SIG-M5 treated with dmso at 0.1 percent for 504 hours (cell line): ENCODE data around the gene MRRF.
A peak's percentile ranks its signal among the peaks of the same experiment; 100 is the strongest.
"Not testable (repeated sequence)": the region's sequence is repeated elsewhere in the genome, so short reads cannot be mapped to it uniquely, and the experiment has no call there.

ENCODE experiments used
- DNase-seq: peaks from one replicate; lab custom pipeline; 2025; ENCODE audit not compliant: unreplicated experiment; lab: John Stamatoyannopoulos, UW

Gene MRRF

DNA sequence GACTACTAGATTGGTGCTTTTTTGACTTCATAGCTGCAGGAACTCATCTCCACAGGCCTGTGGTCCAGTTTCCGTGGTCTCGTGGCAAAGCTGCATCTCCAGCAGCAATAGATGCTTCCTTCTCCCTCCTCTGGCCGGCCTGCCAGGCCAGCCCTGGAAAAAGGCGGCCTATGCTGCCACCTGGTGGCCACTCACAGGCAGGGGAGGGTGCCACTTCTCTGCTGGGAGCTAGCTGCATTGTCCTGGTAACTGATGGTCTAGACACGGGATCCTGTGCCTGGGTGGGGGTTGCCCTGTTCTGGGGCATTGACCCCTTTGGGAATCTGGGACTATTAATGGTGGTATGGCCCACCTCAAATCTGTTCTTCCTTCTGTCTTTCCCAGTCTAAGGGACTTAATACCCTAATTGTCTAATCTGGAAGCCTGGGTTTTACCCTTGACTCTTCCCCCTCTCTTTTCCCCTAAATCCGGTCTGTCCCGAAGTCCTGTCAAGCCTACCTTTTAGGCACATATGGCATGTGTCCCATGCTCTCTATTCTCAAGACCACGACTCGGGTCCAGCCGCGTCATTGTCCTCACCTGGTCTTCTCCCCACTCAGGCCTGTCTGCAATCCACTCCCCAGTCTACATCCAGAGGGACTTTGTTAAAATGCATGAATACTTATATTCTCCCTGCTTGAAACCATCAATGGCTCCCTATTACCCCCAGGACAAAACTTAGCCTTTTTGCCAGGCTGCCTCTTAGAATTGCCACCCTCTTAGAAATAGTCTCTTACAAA is 86.1 kb downstream of the MRRF start:
- DNase-seq: peak; percentile 56

DNA sequence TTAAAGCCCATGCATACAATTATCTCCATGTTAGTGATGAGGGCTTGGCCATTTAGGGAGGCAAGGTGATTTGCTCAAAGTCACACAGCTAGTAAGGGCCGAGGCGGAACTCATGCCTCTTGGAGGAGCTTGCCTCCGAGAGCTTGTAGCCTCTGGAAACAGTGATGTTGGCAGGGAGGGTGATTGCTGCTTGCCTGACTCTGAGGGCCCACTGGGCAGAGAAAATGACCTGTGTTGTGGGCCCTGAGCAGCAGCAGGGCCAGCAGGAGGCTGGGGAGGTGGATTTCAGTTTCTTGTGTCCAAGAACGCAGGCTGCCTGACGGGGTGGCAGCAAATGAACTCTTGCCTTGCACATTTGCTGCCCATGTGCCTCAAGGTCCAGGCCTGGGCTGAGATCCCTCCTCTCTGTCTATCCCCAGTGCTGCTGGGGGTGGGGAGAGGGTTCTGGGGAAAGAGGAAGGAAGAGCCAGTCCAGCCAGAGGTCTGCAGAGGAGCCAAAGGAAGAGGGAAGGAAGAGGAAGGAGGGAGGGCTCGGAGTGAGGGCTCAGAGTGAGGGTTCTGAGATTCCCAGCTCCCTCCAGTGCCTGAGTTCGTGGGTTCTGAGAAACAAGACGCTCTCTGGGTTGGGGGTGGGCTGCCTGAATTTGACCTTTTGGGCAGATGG is 90.0 kb downstream of the MRRF start:
- DNase-seq: no peak

DNA sequence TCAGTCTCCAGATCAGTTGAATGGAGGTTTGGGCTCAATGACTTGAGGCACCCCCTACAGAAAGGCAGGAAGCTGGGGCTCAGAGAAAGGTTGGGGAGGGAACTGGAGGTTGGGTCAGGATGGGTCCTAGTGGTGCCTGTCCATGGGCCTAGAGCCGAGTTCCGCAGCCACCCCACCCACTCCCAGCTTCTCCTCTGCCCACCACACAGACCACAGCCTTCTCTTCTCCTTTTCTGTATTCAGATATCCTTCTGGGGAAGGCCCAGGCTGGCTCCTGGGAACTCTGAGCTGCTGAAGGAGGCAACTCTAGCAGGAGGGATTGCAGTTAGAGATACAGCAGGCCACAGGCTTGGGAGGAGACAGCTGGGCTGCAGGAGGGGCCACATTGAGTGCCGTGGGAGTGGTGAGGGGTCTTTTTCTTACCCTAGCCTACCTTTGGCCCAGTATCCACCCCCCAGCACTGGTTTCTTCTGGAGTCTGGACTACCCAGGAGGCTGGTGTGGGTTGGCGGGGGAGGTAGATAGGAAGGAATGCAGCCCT is 90.7 kb downstream of the MRRF start:
- no peak for DNase-seq

DNA sequence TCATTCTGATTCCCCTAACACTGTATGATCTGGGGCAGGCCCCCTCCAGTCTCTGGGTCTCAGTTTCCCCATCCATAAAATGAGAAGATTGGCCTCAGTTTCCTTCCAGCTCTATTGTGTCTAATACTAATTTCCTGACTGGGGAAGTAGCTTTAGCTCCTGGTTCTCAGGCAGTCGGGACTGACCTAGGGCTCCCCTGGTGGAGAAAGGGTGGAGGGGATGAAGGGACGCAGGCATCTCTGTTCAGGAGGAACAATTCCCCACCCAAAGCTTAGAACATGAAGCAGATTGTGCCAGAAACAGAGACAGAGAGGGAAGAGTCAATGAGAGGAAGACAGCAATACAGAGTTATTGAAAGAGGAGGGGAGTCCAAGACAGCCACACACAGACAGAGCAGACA is 91.9 kb downstream of the MRRF start:
- DNase-seq: no peak

DNA sequence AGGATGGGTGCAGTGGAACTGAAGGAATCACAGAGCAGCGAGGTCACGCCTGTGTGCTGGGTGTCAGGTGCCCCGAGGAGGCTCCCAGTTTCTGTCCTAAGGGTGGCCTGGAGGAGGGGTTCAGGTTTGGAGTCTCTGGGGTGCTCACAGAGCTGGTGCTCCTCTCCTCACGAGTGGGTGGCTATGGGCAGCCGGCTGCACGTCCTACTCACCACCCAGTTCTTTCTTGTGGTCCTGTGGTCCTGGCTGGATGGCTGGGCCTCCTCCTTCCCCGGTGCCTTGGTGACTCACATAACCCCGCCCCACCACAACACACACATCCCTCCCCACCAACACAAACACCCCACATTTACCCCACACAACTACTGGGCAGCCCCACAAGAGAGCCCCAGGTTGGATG is 96.2 kb downstream of the MRRF start:
- DNase-seq: no peak

DNA sequence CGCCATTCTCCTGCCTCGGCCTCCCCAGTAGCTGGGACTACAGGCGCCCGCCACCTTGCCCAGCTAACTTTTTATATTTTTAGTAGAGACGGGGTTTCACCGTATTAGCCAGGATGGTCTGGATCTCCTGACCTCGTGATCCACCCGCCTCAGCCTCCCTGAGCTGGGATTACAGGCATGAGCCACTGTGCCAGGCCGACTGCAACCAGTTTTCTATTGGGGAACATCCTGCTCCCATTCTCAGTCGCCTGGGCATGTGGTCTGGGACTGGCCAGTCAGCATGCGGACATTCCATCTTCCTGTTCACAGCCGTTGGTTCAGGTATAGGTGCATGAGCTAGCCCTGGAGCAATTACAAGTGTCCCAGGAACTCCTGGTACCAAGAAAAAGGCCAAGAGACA is 98.4 kb downstream of the MRRF start:
- DNase-seq: not testable (repeated sequence)

DNA sequence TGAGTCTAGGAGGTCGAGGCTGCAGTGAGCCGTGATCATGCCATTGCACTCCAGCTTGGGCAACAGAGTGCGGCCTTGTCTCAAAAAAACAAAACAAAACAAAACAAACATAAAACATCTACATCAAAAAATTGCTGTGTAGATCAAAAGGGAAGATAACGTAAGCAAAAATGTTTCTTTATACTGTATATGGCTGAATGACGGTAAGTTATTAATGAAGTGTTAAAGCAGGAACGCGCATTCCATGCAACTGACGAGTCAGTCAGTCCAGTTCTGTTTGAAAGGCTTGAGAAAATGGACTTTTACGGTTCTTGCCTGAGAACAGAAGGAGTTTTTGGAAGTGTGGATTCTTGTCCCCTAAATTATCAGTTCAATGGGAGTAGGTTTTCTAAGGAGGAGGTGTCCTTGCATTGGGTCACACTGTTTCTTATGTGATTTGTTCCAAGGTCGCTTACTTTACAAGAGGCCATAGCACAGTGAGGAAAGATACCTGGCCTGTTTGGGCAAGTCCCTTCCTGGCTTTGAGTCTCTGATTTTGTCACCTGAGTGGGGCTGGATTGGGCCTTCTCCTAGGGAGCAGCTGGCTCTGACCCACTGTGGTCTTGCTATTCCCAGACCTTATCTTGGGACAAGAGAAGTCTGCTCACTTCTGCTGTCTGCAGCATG is 99.6 kb downstream of the MRRF start:
- DNase-seq: no peak

DNA sequence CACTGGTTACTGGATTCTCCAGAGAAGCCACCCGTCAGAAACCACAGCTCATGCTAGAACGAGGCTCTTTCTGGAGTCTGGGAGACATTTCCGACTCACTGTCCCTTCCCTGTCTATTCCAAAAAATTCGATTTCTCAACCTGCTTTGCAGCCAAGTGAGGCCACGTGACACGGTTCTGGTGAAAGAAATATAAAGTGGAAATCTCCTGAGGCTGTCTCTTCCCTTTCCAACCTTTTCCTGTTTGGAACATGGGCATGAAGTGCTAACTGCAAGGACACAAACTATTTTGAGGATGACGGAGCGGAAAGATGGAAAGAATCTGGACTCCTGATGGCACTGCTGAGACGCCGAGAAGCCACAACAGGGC is 100.1 kb downstream of the MRRF start:
- DNase-seq: no peak

DNA sequence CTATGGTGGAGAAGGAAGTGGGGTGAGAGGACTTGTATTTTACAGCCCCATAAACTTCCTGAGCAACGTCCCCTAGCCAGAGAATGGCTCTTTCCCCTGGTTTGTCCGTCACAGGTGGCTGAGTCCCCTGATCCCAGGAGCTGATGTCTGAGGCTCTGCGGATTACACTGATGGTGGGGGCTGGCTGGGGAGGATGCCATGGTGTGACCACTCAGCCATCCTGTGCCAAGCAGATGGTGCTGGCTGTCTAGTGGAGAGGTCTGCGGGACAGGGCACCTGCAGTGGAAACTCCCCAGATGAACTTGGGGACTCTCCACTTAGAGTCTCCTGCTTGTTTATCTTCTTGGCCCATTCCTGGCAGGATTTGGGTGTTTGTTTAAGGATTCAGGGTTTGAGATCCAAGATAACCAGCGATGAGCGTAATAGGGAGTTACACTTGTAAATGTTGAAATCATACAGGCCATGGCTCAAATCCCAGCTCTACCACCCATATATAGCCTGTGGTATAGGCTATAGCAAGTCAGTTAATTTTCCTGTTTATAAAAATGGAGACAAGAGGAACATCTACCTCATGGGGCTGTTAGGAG is 101.5 kb downstream of the MRRF start:
- DNase-seq: no peak

DNA sequence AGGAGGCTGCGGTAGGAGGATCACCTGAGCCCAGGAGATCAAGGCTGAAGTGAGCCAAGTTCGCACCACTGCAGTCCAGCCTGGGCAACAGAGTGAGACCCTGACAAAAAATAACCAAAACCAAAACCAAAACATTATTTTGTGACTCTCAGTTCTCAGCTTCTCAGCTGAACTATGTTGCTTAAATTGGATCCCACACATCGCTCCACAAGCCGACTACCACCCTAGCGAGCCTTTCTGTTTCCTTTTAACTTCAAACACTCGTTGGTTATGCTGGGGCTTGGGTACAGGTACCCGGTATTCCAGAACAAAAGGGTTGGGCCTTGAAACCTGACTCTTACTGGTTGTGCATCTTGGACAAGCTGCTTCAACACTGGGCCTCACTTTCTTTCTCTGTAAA is 102.4 kb downstream of the MRRF start:
- no peak for DNase-seq

DNA sequence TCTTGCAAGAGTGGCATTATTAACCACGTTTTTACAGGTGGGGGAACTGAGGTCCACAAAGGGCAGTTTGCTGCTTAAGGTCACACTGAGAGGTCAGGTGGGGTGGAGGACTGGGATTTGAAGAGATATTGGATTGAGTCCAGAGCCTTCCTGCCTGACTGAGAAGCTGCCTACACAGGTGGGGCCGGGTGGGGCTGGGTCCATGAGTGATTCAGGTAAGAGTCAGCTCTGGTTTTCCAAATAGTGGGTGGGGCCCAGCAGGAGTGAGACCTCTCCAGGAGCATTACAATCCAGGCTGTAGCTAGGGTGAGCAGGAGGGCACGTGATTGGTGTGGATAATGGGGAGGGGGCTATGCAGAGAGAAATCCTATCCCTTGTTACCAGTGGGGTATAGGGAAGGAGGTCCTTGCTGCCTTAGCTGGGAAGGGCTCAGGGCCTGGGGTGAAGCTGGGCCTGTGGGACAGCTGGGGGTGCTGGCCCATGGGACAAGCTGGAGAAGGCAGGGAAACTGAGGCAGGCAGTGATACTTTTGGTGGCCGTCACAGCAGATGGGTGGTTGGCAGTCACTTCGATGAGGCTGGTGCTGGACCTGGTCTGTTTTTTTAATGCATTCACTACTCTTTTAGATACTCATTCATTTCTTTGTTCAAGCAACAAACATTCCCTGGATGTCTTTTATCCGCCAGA is 103.2 kb downstream of the MRRF start:
- no peak for DNase-seq

DNA sequence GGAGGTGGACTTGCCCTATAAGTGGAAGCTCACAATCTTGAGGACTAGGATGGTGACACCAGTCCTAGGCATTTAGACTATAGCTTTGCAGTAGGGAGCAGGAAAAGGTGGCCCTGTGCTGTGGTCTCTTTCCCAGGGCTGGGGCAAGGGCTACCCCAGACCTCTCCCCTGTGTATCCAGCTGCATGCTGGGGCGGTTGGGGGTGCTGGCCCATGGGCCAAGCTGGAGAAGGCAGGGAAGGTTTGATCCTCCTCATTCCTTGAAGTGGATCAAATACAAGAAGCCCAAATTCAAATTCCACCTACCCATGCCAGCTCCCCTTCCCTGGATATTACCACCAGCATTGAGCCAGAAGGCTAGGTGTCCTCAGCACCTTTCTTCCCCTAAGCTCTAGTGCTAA is 104.0 kb downstream of the MRRF start:
- no peak for DNase-seq

DNA sequence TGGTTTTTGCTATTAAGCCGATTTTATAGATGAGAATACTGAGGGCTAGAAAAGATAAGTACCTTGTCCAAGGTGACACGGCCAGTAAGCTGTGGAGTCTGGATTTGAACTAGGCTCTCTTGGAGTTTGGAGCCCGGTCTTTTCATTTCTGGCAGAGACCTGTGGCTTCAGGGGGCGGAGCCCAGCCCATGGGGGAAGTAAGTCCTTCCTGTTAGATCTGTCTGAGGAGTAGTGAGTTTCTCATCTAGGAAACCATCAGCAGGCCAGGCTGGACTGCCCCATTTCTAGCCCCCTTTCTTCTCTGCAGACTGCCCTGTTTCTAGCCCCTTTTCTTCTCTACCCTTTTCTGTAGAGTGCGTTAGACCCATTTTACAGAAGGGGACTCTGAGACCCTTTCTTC is 105.6 kb downstream of the MRRF start:
- peak; percentile 47 for DNase-seq

DNA sequence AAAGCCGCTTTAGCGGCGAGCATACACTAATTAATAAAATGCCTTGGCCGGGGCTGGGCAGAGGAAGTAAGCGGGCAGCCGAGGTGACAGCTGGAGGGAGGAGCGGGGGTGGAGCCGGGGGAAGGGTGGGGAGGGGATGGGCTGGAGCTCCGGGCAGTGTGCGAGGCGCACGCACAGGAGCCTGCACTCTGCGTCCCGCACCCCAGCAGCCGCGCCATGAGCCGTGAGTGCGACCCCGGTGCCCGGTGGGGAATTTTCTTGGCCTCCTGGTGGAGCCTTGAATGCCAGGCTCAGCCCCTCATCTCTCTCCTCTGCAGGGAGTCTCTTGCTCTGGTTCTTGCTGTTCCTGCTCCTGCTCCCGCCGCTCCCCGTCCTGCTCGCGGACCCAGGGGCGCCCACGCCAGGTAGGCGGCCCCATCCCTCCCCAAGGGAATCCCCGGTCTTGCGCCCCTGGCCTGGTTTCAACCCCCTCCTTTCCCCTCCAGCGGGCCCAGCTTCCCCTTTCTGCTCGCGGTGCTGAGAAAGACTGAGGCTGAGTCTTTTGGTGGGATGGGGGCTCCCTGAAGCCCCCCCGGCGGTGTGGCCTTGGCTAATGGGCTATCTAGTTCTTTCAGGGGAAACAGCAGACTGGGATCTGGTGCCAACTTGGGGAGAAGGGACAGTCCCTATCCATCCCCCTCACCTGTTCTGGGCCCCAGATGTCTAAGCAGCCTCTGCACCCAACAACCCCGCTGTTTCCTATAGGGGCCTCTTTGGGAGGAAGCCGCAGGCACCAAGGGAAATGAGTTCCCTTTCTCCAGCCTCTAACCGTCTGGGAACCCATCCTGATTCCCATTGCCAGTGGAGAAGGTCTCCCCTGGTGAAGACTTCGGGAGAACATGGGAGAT is 106.4 kb downstream of the MRRF start, which contains the start of gene PTGS1:
TSS of gene PTGS1 (plus strand) at position 156 of the 887 bp plus-strand sequence. CDS start at position 217, 61 bp downstream.
- peak; percentile 14 for DNase-seq

DNA sequence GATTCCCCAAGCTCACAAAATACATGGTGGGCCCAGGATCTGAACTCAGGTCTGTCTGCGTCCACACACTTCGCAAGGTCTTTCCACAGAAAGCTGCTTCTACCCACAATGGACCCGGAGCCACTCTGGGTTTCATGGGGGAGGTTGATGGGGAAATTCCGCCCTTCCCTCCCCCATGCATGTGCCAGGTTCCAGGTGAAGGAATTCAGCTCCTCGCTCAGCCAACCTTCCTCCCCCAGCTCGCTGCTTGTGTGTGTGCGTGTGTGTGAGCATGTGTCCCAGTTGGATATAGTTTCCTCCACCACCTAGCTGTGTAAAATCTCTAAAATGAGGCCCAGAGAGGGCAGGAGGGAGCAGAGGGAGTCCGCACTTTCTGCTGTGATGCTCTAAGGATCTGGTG is 107.2 kb downstream of the MRRF start:
- DNase-seq: no peak

DNA sequence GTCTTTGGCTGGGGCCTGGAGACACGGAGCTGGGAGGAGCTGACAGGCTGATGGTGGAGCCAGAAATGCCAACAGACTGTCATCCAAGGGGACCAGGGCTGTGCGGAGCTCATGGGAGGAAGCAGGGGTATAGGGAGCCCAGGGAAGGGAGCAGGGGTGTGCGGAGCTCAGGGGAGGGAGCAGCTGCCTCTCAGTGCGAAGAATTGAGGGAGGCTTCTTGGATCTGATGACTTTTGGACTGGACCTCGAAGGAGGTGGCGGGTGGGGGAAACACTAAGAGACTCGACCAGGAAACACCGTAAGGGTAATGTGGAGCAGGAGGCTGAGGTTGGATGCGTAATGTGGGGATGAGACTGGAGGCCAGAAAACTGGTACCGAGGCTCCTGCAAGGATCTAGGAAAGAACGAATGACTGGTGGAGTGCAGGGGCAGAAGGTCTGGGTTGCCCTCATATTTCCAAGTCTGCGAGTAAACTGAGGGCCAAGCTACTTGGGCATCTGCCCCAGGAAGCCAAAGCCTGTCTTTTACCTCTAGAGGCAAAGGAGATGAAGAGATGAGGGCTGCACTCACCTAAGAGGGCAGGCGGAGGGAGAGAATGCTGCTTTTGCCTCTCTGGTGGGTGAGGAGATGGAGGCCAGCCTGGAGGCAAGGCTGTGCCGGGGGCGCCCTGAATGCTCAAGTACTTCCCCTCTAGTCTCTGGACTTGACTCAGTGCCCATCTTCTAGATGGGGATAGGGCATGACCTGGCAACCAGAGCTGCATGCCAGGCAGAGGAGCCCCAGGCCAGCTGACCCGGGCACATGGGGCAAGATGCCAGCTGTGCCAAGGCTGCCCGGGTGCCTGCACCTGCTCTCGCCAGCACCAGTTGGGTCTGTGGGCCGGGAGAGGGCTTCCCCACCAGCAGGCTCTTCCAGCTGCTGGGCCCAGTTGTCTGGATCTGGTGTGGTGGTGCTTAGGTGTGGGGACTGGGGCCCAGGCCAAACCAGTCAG is 108.5 kb downstream of the MRRF start:
- DNase-seq: no peak

DNA sequence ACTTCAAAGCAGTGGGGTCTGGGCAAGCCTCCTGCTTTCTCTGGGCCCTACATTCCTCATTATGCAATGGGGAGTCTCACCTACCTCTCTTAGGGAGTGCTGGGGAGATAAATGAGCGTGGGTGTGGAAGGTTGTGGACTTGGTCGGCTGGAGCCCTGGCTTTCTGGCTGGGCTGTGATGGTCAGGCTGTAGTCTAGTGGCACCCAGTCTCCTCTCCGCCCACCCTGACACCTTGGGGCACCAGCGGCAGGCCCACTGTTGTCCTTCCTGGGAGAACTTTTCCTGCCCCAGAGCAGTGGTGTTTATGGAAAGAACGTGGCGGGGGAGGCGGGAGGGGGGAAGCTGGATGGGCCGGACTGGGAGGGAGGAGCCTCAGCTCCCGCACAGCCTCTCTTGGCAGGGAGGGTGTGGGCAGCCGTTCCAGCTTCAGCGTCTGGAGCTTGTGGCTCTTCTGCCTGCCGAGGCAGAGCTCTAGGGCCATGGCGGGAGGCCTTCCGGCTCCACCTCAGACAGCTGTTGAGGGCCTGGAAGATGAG is 110.3 kb downstream of the MRRF start:
- DNase-seq: no peak

DNA sequence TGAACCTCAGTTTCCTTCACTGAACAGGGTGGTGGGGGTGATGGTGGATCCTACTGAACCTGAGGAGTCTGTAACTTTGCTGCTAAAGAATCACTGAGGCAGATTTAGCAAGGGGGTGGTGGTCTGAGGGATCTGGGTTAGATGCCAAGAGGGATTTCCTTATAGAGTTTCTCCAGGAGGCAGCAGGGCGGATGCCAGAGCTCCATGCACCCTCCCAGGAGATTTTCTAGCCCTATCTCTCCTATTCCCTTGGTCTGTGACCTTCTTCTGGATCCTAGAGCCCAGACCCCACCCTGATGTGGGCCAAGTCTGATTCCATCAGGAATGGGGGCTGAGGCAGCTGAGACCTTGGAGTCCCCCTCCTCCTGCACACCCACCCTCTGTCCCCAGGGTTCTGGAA is 112.1 kb downstream of the MRRF start:
- no peak for DNase-seq
